GM10847 (cell line): ENCODE measurements around the gene THBS1.

Experiments
- POLR2A ChIP-seq: IDR thresholded peaks from 2 replicates; pipeline ENCODE4 v1.6.1; 2011; ENCODE audit not compliant: insufficient read length; ENCODE audit errors: extremely low read depth

Gene THBS1

DNA sequence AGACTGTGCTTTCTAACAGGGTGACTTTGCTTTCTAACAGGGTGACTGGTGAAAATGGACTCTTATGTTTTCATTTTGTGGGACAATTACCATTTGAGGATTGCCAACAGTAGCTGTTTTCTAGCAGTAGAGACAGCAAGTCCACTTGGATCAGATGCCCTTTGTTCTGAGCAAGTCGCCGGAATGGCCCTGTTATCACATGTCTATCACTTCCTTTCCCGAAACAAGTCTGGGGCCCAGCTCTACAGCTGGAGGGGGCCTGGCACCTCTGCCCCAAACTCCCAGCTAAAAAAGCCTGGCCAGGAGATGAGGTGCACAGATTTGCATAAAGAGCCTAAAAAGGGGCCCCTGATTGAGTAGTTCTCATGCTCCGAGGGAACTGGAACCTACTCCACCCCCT is 44.6 kb downstream of the THBS1 start:
- TF ChIP-seq POLR2A: no peak

DNA sequence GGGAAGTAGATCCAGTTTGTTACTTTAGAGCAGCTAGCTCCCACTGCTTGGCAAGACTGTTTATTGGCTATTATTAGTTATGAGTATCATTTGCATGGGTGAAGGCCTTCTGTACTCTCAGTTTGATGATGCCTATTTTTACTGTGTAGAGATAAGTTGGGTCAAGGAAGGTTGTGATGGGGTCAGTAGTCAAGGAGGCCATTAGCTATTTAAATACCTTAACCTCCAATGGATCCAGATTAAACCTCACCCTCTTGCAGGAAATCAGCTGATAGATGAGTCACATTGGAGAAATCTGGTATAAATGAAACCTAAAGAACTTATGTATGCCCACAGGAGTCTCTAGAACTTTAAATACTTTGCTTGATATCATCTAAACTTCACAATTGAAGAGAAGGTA is 45.0 kb downstream of the THBS1 start:
- TF ChIP-seq POLR2A: no peak

- TF ChIP-seq POLR2A: no peak
Measured at GRCh38 chr15:39627451-39628143, 46.7 kb downstream of the THBS1 start.

- TF ChIP-seq POLR2A: no peak
Measured at GRCh38 chr15:39628144-39628508, 47.2 kb downstream of the THBS1 start.

DNA sequence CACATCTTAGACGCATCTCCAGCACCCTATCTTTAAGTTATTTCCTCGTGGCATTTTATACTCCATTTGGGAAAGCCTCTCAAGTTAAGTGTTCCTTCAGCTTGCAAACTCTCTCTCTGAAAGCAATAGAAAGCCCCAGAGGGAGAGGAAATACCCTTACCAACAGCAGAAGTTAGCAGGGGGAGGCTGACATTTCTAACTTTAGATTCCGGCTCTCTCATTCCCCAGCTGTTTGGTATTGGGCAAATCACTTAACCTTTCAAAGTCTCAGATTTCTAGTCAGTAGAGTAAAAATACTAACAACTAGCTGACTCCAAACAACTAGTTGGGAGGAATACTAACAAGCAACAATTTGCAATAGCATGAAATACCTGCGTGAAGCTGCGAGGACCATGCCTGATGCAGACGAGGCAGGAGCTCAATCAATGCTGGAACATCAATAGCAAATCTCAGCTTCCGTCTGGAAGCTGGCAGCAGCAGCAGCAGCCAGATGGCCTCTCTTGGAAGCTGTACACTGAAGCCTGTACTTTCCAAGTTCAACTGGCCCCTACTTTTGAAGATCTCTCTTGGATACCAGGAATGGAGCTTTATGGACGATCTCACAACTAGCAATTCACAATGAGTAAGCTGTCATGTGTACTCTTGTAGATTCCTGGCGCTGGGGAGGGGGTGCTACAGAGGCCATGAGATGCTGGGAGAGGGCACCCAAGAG is 47.8 kb downstream of the THBS1 start:
- TF ChIP-seq POLR2A: no peak

DNA sequence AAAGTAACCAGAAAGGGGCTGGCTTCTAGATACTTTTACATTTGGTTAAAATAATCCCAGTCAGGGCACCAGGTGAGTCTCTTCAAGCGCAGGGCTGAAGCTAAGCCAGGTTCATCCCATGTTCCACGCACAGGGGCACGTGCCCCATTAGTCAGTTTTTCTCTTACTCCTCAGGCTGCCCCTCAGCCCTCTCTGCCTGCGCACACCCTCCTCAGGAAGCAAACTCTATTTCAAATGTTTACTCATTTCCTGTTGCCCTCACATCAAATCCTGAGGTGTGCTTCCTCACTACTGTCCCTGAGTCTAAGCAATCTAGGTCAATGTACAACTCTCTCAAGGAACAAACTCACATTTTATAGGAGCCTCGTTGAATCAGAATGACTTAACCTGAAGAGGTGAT is 48.5 kb downstream of the THBS1 start:
- TF ChIP-seq POLR2A: no peak

DNA sequence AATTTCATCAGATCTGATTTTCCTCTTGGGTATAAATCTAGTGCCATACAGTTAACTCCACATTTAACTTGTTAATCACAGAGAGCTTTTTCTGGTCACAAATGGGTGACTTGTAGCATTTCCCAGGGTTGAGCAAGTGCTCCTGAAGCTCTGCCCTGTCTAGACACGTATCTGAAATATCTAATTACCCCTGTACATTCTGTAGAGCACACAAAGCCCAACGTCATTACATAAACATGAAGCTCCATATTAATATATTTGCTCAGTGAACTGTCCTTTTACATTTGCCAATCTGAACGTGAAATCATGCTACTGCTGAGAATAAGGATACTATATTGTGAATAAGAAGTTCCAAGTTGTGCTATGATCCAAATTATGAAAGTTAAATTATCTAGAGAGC is 49.0 kb downstream of the THBS1 start:
- TF ChIP-seq POLR2A: no peak

DNA sequence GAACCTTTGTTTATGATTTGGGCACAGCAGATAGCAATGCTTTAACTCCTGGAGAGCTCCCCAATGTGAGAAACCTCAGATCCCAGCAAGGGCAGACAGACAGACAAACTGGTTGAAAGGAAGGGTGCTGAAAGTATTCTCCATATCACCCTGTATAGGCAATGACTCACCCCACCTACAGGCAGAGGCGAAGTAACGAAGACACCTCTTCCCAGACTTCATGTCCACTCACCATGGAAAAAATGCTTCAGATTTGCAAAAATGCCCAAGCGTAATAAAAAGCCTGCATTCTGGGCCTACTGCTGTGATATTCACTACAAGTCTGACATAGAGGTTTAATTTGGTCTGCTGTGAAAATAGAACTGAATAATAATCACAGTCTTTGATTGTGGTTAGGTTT is 50.5 kb downstream of the THBS1 start:
- no peak for TF ChIP-seq POLR2A

GRCh38 chr15:39638041-39638440 is 57.2 kb downstream of the THBS1 start:
- TF ChIP-seq POLR2A: no peak

DNA sequence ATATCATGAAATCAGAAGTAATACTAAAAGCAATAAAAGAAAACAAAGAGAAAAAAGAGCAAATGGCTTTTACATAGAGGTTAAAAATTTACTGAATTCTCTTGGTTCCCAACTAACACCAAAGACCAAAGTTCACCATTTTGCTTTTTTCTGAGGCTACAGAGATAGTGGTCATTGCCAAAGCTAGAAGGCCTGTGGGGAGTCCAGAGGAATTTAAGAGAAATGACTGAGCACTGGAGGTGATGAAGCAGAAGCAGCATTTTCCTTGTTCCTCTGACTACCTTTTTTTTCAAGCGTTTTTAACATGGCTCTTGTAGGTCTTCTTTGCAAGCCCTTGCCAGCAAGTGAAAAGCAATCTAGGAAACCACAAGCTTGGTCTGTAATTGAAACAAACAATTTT is 58.2 kb downstream of the THBS1 start:
- no peak for TF ChIP-seq POLR2A

- TF ChIP-seq POLR2A: no peak
Measured at GRCh38 chr15:39640665-39641064, 59.8 kb downstream of the THBS1 start.

- no peak for TF ChIP-seq POLR2A
Measured at GRCh38 chr15:39641191-39641889, 60.5 kb downstream of the THBS1 start.

GRCh38 chr15:39642011-39642640 is 61.2 kb downstream of the THBS1 start:
- no peak for TF ChIP-seq POLR2A

GRCh38 chr15:39643727-39644126 is 62.8 kb downstream of the THBS1 start:
- TF ChIP-seq POLR2A: no peak

DNA sequence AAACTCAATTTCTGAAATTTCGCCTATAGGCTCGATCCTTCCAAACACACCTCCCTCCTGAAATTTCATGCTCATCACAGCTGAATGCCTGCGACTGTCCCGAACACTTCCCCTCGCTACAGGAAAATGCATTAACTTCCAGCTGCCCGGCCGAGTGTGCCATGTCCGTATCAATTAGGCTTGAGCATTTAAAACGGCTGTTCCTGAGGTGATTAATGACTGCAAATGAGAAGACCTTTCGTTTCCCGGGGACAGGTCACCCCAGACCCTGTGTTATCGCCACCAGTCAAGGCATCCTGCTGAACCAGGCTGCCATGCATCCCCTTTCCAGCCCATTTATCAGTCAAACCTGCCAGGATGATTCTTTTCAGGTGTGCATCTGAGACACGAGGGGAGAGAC is 63.3 kb downstream of the THBS1 start:
- TF ChIP-seq POLR2A: no peak

GRCh38 chr15:39645138-39645975 is 64.5 kb downstream of the THBS1 start:
- no peak for TF ChIP-seq POLR2A

- no peak for TF ChIP-seq POLR2A
Measured at GRCh38 chr15:39645976-39646257, 65.0 kb downstream of the THBS1 start.
